Measurements from ENCODE around the gene PEPD.

The PEPD gene

DNA sequence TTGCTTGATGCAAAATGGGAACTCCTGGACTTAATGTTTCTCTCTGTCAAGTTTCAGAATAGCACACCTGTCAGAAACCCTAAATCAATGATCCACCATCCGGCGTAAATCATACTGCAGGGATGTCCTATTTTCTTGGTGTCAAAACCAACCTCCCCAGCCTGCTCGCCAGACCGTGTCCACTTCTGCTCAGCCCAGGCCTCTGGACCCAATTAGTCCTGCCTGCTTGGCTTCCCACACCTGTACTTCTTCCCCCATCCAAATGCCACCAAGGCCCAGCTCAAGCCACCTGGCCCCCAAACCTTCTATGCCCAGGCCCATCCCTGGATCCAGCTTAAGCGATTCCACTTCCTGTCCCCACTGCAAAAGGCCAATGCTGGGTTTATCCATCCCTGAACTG lies 25.1 kb upstream of the PEPD start:
- TF ChIP-seq, protein P1, sequence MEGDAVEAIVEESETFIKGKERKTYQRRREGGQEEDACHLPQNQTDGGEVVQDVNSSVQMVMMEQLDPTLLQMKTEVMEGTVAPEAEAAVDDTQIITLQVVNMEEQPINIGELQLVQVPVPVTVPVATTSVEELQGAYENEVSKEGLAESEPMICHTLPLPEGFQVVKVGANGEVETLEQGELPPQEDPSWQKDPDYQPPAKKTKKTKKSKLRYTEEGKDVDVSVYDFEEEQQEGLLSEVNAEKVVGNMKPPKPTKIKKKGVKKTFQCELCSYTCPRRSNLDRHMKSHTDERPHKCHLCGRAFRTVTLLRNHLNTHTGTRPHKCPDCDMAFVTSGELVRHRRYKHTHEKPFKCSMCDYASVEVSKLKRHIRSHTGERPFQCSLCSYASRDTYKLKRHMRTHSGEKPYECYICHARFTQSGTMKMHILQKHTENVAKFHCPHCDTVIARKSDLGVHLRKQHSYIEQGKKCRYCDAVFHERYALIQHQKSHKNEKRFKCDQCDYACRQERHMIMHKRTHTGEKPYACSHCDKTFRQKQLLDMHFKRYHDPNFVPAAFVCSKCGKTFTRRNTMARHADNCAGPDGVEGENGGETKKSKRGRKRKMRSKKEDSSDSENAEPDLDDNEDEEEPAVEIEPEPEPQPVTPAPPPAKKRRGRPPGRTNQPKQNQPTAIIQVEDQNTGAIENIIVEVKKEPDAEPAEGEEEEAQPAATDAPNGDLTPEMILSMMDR (IDR thresholded peaks at IDR 0.05; ENCODE audit: extremely low read depth, missing control alignments), result no peak
- no peak for DNase-seq (ENCODE audit: low spot score)

DNA sequence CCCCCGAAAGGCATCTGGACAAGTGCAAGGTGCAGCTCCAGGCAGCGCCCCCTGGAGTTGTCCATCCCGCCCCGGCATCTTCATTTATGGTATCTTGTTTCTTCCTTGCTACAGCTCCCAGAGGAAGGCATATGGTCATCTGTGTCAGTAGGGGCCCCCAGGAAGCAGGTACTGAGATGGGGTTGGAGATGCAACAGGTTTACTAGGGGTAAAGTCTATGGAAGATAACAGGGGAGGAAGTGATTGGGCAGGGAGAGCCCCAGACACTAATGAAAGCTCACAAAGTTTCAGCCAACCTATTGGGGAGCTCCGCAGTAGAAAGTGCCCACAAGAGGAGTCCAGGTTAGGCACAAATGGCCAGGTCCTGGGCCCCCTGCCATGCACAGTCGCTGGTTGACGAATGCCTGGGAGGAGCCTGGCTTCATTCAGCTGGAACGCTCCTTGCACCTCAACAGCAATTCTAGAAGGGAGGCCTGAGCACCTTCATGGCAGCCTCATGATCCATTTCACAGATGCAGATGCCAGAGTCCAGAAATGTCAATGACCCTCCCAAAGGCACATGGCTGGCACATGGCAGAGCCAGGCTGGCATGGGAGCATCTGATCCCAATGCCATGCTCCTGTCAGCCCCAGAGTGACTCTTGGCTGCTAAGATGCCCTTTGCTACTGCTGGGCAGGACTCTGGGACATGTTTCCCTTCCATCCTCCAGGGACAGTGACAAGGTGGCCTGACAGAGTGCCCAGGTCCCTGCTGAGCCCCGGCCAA lies 23.8 kb upstream of the PEPD start:
- TF ChIP-seq, protein P1 (IDR thresholded peaks at IDR 0.05; ENCODE audit: extremely low read depth, missing control alignments), result no peak
- DNase-seq (ENCODE audit: low spot score), result no peak

- TF ChIP-seq, protein P1 (IDR thresholded peaks at IDR 0.05; ENCODE audit: extremely low read depth, missing control alignments), result no peak
- DNase-seq (ENCODE audit: low spot score), result no peak
These were observed 13.6 kb upstream of the PEPD start for GRCh38 chr19:33535226-33535625.

GRCh38 chr19:33532859-33533460 lies 11.4 kb upstream of the PEPD start:
- TF ChIP-seq, protein P1 (IDR thresholded peaks at IDR 0.05; ENCODE audit: extremely low read depth, missing control alignments), result no peak
- DNase-seq (ENCODE audit: low spot score), result no peak

DNA sequence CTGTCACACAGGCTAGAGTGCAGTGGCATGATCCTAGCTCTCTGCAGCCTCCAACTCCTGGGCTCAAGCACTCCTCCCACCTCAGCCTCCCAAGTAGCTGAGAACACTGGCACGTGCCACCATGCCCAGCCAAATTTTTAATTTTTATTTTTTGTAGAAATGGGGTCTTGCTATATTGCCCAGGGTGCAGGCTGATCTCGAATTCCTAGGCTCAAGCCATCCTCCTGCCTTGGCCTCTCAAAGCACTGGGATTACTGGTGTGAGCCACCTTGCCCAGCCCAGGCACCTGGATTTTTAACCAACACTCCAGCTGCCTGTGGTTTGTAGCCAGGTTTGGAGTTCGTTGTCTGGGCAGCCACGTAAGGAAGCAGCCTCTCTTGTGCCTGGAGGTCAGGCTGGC lies 9.3 kb upstream of the PEPD start:
- no peak for DNase-seq (ENCODE audit: low spot score)
- TF ChIP-seq, protein P1 (IDR thresholded peaks at IDR 0.05; ENCODE audit: extremely low read depth, missing control alignments), result no peak

- DNase-seq (ENCODE audit: low spot score), result no peak
- TF ChIP-seq, protein P1 (IDR thresholded peaks at IDR 0.05; ENCODE audit: extremely low read depth, missing control alignments), result no peak
These were observed 8.7 kb upstream of the PEPD start for GRCh38 chr19:33530296-33530695.

DNA sequence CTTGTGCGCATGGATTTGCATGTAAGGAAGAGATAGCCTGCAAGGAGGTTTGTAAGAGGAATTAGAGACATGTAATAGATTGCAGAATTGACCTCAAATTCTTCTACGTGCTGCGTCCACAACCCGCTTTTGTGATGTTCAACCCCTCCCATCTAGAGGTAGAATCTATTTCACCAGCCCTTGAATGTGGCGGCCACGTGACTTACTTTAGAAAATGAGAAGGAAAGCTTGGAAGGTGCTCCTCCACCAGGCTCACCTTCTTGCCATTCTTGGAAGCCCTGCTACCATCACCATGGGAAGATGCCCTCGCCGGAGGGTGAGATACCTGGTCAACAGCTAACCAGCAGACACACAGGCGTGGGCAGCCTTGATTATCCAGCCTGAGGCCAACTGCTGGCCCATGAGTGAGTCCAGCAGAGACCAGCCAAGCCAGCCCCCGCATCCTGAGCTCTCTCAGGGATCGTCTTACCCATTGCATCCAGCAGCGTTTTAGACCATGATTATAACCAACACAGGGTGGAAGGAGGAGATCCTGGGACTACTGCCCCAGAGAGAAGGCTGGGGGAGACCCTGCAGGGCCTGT lies 7.6 kb upstream of the PEPD start:
- TF ChIP-seq, protein P1 (IDR thresholded peaks at IDR 0.05; ENCODE audit: extremely low read depth, missing control alignments), result no peak
- DNase-seq (ENCODE audit: low spot score), result no peak
